BJ (cell line): Measurements from ENCODE around the gene ACER3. TPM values are rescaled to one million over a fixed set of nuclear protein-coding genes. Genes with fewer than 3 reads are reported as not detected.
A peak's percentile ranks its signal among the peaks of the same experiment; 100 is the strongest.
"Not testable (repeated sequence)": the region's sequence is repeated elsewhere in the genome, so short reads cannot be mapped to it uniquely, and the experiment has no call there.

Experiments
- CTCF ChIA-PET: fragments of 350-600 bp; formaldehyde crosslinking; extraction: SDS; loops from one replicate; lab custom pipeline; 2021; ENCODE audit warnings: antibody characterized with exemption, inconsistent platforms; lab: Yijun Ruan, JAX
- POLR2A ChIA-PET: fragments of 300-600 bp; sonication (Branson Sonifier 250); formaldehyde crosslinking; extraction: SDS; loops from one replicate; lab custom pipeline; 2021; ENCODE audit warnings: antibody characterized with exemption; lab: Charles Lee
- DNase-seq: peaks from one replicate; pipeline ENCODE4 v3.0.0-alpha.2; 2011; ENCODE audit warnings: low read depth
- H3K27me3 ChIP-seq: 2 replicates; pipeline ENCODE4 v1.6.0; 2011; ENCODE audit warnings: low read length; ENCODE audit not compliant: control insufficient read depth, insufficient read depth
- H3K36me3 ChIP-seq: 2 replicates; pipeline ENCODE4 v1.5.1; 2011; ENCODE audit warnings: low read length; ENCODE audit not compliant: control insufficient read depth, insufficient read depth
- H3K4me3 ChIP-seq: 2 replicates; pipeline ENCODE4 v1.5.1; 2011; ENCODE audit warnings: low read depth, mild to moderate bottlenecking, control low read depth, low read length
- CTCF ChIP-seq: IDR thresholded peaks from 2 replicates; pipeline ENCODE4 v1.5.1; 2011; ENCODE audit warnings: low read depth, mild to moderate bottlenecking, control low read depth, inconsistent platforms, low read length, moderate library complexity; ENCODE audit not compliant: insufficient read depth
- polyA plus RNA-seq: library from polyadenylated mRNA; depleted of rRNA; stranded (reverse); fragments of >200 nt; gene quantifications from 2 replicates; pipeline ENCODE4 v1.2.3, GENCODE V29; 2011

ACER3 gene
- polyA plus RNA-seq, 1 experiment: 9.7 TPM

GRCh38 chr11:77044886-77045285 is 184.2 kb downstream of the ACER3 start:
- ChIA-PET POLR2A (no interaction called here), CTCF (interaction anchor here (0.9 to 2.6 kb wide), 15 partner anchors 9 to 237 kb away, joined by 3 to 50 read pairs (median 4); partner anchors contain the start of gene B3GNT6)
- no peak for TF ChIP-seq CTCF

GRCh38 chr11:77046060-77046501 is 185.4 kb downstream of the ACER3 start:
- no peak overlapping the region for H3K4me3 ChIP-seq
- POLR2A ChIA-PET: no interaction called here
- no peak for DNase-seq

More at GRCh38 chr11:77044886-77045285, 184.2 kb downstream of the ACER3 start:
- Histone ChIP-seq H3K4me3 (no peak overlapping the region), H3K27me3 (peaks cover 2% of the 10 kb centered on the region; the same call in 1 of the 2 replicates), H3K36me3 (no peaks in the 10 kb centered on the region)
- DNase-seq: no peak

GRCh38 chr11:77047007-77047927 is 186.5 kb downstream of the ACER3 start:
- CTCF ChIA-PET: interaction anchor here (0.6 to 6.1 kb wide), 35 partner anchors 8 to 510 kb away, joined by 3 to 134 read pairs (median 5); partner anchors contain the start of genes B3GNT6 and MYO7A
- peaks cover 2% of the 10 kb centered on the region; the same call in 1 of the 2 replicates for H3K27me3 ChIP-seq
- POLR2A ChIA-PET: interaction anchor here (0.6 to 1.0 kb wide), 4 partner anchors 11 to 49 kb away, joined by 4 to 11 read pairs (median 10); no protein-coding TSS in a partner anchor
- H3K4me3 ChIP-seq: peak overlapping the region; percentile 44
- DNase-seq: peak; percentile 92
- H3K36me3 ChIP-seq: no peaks in the 10 kb centered on the region
- peak; percentile 65 for TF ChIP-seq CTCF

More at GRCh38 chr11:77046060-77046501, 185.4 kb downstream of the ACER3 start:
- peak; percentile 54 for TF ChIP-seq CTCF
- CTCF ChIA-PET: interaction anchor here (1.1 to 2.6 kb wide), 9 partner anchors 10 to 238 kb away, joined by 3 to 50 read pairs (median 9); no protein-coding TSS in a partner anchor
- H3K27me3 ChIP-seq: peaks cover 2% of the 10 kb centered on the region; the same call in 1 of the 2 replicates
- no peaks in the 10 kb centered on the region for H3K36me3 ChIP-seq

GRCh38 chr11:77047928-77048446 is 187.3 kb downstream of the ACER3 start:
- not testable (repeated sequence) for H3K27me3 ChIP-seq, DNase-seq, H3K36me3 ChIP-seq, H3K4me3 ChIP-seq
- ChIA-PET CTCF (interaction anchor here (0.7 to 6.1 kb wide), 35 partner anchors 9 to 509 kb away, joined by 3 to 134 read pairs (median 5); partner anchors contain the start of genes B3GNT6 and MYO7A), POLR2A (interaction anchor here (0.6 to 1.0 kb wide), 3 partner anchors 20 to 50 kb away, joined by 9 to 11 read pairs (median 11); no protein-coding TSS in a partner anchor)

- Histone ChIP-seq H3K27me3 (no peaks in the 10 kb centered on the region; the same call in 1 of the 2 replicates), H3K4me3 (no peak overlapping the region), H3K36me3 (no peaks in the 10 kb centered on the region)
- no peak for TF ChIP-seq CTCF
- ChIA-PET POLR2A (no interaction called here), CTCF (interaction anchor here (1.1 to 6.1 kb wide), 8 partner anchors 10 to 508 kb away, joined by 3 to 134 read pairs (median 14); no protein-coding TSS in a partner anchor)
- no peak for DNase-seq
Observed at GRCh38 chr11:77049026-77049425, 188.3 kb downstream of the ACER3 start.
